Measurements from ENCODE around the gene RALGDS.

GRCh38 chr9:133119846-133120500, 1.1 kb downstream of the RALGDS start:
- TF ChIP-seq CTBP1 (IDR thresholded peaks at IDR 0.05; ENCODE audit: borderline replicate concordance): no peak
- TF ChIP-seq TARDBP (IDR thresholded peaks at IDR 0.05): no peak
- no peak for TF ChIP-seq SP1 (IDR thresholded peaks at IDR 0.05)
- TF ChIP-seq HDGF (IDR thresholded peaks at IDR 0.05; ENCODE audit: borderline replicate concordance): no peak

Measured in HEK293T (cell line).